Measurements from ENCODE around the gene ECE2. TPM values are rescaled to one million over a fixed set of nuclear protein-coding genes. Genes with fewer than 3 reads are reported as not detected.

ECE2 gene
- total RNA-seq, 3 donors from 2014 or later = not detected

DNA sequence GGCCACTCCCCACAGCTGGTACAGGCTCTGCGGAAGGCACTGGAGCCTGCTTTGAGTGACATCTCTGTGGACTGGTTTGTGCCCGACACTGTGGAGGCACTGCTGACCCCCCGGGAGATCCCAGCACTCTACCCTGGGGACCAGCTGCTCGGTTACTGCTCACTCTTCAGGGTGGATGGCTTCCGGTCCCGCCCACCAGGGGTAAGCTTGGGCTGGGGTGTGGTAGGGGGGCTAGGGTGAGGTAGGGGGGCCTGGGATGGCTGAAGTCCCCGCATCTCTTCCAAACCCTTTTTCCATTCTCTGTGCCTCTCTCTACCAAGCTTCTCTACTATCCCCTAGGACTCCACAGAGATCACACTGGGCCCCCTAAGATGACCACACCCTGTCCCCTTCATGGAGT is 38.6 kb upstream of the ECE2 start:
- intact Hi-C loops (cut with DNase I; ENCODE audit: low total_unique reads) = no loop called here
- H3K9me3 ChIP-seq = no peaks in the 10 kb centered on the region

GRCh38 chr3:184237807-184238206 is 38.0 kb upstream of the ECE2 start:
- Histone ChIP-seq H3K36me3 (no peaks in the 10 kb centered on the region), H3K9me3 (no peaks in the 10 kb centered on the region), H3K4me3 (no peak overlapping the region), H3K4me1 (no peaks in the 10 kb centered on the region), H3K27me3 (peaks cover 0 to 4% of the 10 kb centered on the region in 2 donors), H3K27ac (no peak overlapping the region)
- no peak for TF ChIP-seq CTCF (IDR thresholded peaks at IDR 0.05)
- TF ChIP-seq POLR2A (IDR thresholded peaks at IDR 0.05) = no peak
- no peak for TF ChIP-seq POLR2AphosphoS5 (IDR thresholded peaks at IDR 0.05)
- DNase-seq (ENCODE audit: low spot score in 2 of 2) = no peak
- intact Hi-C loops (cut with DNase I; ENCODE audit: low total_unique reads) = no loop called here

More for the DNA sequence above, 38.6 kb upstream of the ECE2 start:
- Histone ChIP-seq H3K27me3 (peaks cover 0 to 10% of the 10 kb centered on the region in 2 donors), H3K36me3 (no peaks in the 10 kb centered on the region), H3K4me3 (no peak overlapping the region), H3K27ac (no peak overlapping the region), H3K4me1 (no peaks in the 10 kb centered on the region)
- DNase-seq (ENCODE audit: low spot score in 2 of 2) = no peak
- TF ChIP-seq POLR2A (IDR thresholded peaks at IDR 0.05) (no peak), POLR2AphosphoS5 (IDR thresholded peaks at IDR 0.05) (no peak), CTCF (IDR thresholded peaks at IDR 0.05) (no peak)

DNA sequence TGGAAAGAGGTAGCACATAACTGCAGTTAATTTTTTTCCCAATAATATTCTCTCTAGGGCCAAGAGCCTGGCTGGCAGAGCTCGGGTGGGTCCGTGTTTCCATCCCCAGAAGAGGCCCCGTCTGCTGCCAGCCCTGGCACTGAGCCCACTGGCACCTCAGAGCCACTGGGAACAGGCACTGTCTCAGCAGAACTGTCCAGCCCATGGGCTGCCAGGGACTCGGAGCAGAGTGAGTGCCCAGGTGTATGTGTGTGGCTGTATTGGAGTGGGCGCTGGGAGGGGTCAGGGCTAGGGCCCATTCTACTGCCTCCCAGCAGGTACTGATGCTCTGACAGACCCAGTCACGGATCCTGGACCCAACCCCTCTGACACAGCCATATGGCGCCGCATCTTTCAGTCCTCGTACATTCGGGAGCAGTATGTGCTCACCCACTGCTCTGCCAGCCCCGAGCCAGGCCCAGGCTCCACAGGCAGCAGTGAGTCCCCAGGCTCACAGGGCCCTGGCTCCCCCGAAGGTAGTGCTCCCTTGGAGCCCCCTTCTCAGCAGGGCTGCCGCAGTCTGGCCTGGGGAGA is 37.5 kb upstream of the ECE2 start:
- no peak for DNase-seq (ENCODE audit: low spot score in 2 of 2)
- Histone ChIP-seq H3K27me3 (no peaks in the 10 kb centered on the region), H3K36me3 (no peaks in the 10 kb centered on the region), H3K27ac (no peak overlapping the region), H3K4me3 (no peak overlapping the region), H3K9me3 (no peaks in the 10 kb centered on the region), H3K4me1 (no peaks in the 10 kb centered on the region)
- TF ChIP-seq CTCF (IDR thresholded peaks at IDR 0.05) (no peak), POLR2AphosphoS5 (IDR thresholded peaks at IDR 0.05) (no peak), POLR2A (IDR thresholded peaks at IDR 0.05) (no peak)
- intact Hi-C loops (cut with DNase I; ENCODE audit: low total_unique reads) = no loop called here

DNA sequence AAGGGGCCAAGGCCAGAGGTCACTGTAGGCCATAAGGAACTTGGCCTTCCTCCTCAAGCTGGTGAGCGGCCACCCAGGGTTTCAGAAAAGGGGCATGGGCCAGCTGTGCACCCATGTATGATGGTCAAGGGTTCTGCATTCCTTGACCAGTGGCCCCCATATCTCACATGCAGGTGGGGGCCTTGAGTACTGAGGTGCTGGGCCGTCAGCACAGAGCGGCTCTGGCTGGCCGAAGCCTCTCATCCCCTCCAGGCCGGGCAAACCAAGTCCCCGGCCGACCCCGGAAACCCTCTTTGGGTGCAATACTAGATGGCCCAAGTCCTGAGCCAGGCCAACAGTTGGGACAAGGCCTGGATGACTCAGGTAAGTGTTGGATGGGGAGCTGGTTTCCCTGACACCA is 36.6 kb upstream of the ECE2 start:
- Histone ChIP-seq H3K36me3 (peaks cover 3% of the 10 kb centered on the region), H3K4me1 (no peaks in the 10 kb centered on the region), H3K4me3 (no peak overlapping the region), H3K9me3 (no peaks in the 10 kb centered on the region), H3K27ac (no peak overlapping the region), H3K27me3 (no peaks in the 10 kb centered on the region)
- no peak for DNase-seq (ENCODE audit: low spot score in 2 of 2)
- TF ChIP-seq CTCF (IDR thresholded peaks at IDR 0.05) = no peak
- TF ChIP-seq POLR2AphosphoS5 (IDR thresholded peaks at IDR 0.05) = no peak
- no peak for TF ChIP-seq POLR2A (IDR thresholded peaks at IDR 0.05)
- intact Hi-C loops (cut with DNase I; ENCODE audit: low total_unique reads) = no loop called here

DNA sequence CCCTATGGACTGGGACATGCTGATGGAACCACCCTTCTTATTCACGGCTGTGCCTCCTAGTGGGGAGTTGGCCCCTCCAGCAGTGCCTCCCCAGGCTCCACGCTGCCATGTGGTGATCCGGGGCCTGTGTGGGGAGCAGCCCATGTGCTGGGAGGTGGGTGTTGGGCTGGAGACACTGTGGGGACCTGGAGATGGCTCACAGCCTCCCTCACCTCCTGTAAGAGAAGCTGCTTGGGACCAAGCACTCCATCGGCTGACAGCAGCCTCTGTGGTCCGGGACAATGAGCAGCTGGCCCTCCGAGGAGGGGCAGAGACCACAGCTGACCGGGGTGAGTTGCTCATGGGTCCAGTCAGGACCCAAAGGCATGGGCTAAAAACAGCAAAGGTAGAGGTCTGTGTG is 36.1 kb upstream of the ECE2 start:
- DNase-seq (ENCODE audit: low spot score in 2 of 2) = no peak

More for the DNA sequence above, 36.1 kb upstream of the ECE2 start:
- peaks cover 3% of the 10 kb centered on the region for H3K36me3 ChIP-seq
- H3K27me3 ChIP-seq = no peaks in the 10 kb centered on the region
- H3K9me3 ChIP-seq = no peaks in the 10 kb centered on the region
- no peak for TF ChIP-seq CTCF (IDR thresholded peaks at IDR 0.05)
- TF ChIP-seq POLR2A (IDR thresholded peaks at IDR 0.05) = no peak
- TF ChIP-seq POLR2AphosphoS5 (IDR thresholded peaks at IDR 0.05) = no peak
- no peaks in the 10 kb centered on the region for H3K4me1 ChIP-seq
- no peak overlapping the region for H3K4me3 ChIP-seq
- no peak overlapping the region for H3K27ac ChIP-seq
- intact Hi-C loops (cut with DNase I; ENCODE audit: low total_unique reads) = loop anchor here (10.0 kb wide), 1 partner anchor 55 kb away; the partner anchor contains the start of gene ABCF3

All from breast epithelium (tissue), 4 donors.